Stimulated activated memory B cell treated with anti-CD40 and anti-IgM and Interleukin-4, amounts not matched to agents 10 μg/mL and 1 μg/mL and 100 μg/mL, for 72 hours (primary cell): ENCODE data around the gene RFESD.

Experiments used
- ATAC-seq: fragments of 150-1000 bp; cut with Tn5 transposase; 2 replicates; pipeline ENCODE4 v1.10.0; 2021
- H3K27ac Mint-ChIP-seq: one replicate; pipeline ENCODE4 v1.8.0; 2022; ENCODE audit warnings: mild to moderate bottlenecking, mixed read lengths
- H3K27me3 Mint-ChIP-seq: one replicate; pipeline ENCODE4 v1.8.0; 2022; ENCODE audit warnings: mixed read lengths
- H3K36me3 Mint-ChIP-seq: one replicate; pipeline ENCODE4 v1.8.0; 2022; ENCODE audit warnings: mixed read lengths
- H3K4me1 Mint-ChIP-seq: one replicate; pipeline ENCODE4 v1.8.0; 2022; ENCODE audit warnings: mixed read lengths
- H3K4me3 Mint-ChIP-seq: one replicate; pipeline ENCODE4 v1.8.0; 2022; ENCODE audit warnings: mild to moderate bottlenecking, moderate library complexity, mixed read lengths
- H3K9me3 Mint-ChIP-seq: one replicate; pipeline ENCODE4 v1.8.0; 2022; ENCODE audit warnings: mixed read lengths

Gene RFESD

GRCh38 chr5:95668216-95668615 is 21.6 kb downstream of the RFESD start:
- no peak overlapping the region for H3K27ac Mint-ChIP-seq
- no peak for ATAC-seq
- H3K4me3 Mint-ChIP-seq, result no peak overlapping the region
- H3K9me3 Mint-ChIP-seq, result no peaks in the 10 kb centered on the region
- H3K27me3 Mint-ChIP-seq, result no peaks in the 10 kb centered on the region
- H3K36me3 Mint-ChIP-seq, result no peaks in the 10 kb centered on the region
- H3K4me1 Mint-ChIP-seq, result no peaks in the 10 kb centered on the region

- Mint-ChIP-seq H3K9me3 (no peaks in the 10 kb centered on the region), H3K4me3 (no peak overlapping the region), H3K27me3 (no peaks in the 10 kb centered on the region), H3K36me3 (no peaks in the 10 kb centered on the region), H3K27ac (no peak overlapping the region), H3K4me1 (no peaks in the 10 kb centered on the region)
- ATAC-seq, result no peak
Measured at GRCh38 chr5:95668728-95669127, 22.2 kb downstream of the RFESD start.

DNA sequence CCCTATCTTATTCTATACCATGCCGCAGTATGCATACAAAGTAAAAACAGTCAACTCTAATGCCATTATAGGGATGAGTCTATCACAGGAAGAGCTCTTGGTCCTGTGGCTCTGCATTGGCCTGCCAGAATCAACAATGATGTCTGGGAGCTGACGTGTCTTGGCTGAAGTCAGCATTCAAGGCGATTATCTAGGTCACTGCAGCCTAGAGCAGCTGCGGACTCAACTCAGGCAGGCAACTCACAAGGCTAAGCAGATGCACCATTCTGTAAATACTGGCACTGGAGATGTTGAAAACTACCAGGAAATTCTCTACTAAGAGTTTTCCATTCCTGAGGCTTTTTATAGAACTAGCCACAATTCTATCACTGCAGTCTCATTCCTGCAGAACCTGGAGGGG is 23.0 kb downstream of the RFESD start:
- H3K36me3 Mint-ChIP-seq, result no peaks in the 10 kb centered on the region
- H3K4me3 Mint-ChIP-seq, result no peak overlapping the region
- no peaks in the 10 kb centered on the region for H3K9me3 Mint-ChIP-seq
- ATAC-seq, result no peak
- H3K27ac Mint-ChIP-seq, result no peak overlapping the region
- H3K4me1 Mint-ChIP-seq, result no peaks in the 10 kb centered on the region
- no peaks in the 10 kb centered on the region for H3K27me3 Mint-ChIP-seq

DNA sequence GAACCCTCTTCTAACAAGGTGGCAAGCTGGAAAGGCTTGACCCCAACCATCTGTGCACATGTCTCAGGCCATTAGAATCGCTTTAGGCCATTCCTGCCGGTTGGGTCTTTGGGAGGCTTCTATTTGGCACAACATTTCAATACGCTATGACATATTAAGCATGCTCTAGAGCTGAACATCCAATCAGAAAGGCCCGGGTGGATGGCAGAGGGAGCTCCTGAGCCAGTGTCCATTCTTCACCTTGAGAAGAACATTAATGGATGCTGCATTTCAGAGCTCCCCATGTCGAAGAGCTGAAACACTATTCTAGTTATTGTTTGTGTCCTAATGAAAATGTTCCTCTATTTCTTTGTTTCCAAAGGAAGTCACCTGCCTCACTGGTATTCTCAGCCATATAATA is 23.4 kb downstream of the RFESD start:
- H3K4me1 Mint-ChIP-seq, result no peaks in the 10 kb centered on the region
- H3K27ac Mint-ChIP-seq, result no peak overlapping the region
- H3K9me3 Mint-ChIP-seq, result no peaks in the 10 kb centered on the region
- no peaks in the 10 kb centered on the region for H3K36me3 Mint-ChIP-seq
- no peak overlapping the region for H3K4me3 Mint-ChIP-seq
- no peaks in the 10 kb centered on the region for H3K27me3 Mint-ChIP-seq
- ATAC-seq, result no peak

DNA sequence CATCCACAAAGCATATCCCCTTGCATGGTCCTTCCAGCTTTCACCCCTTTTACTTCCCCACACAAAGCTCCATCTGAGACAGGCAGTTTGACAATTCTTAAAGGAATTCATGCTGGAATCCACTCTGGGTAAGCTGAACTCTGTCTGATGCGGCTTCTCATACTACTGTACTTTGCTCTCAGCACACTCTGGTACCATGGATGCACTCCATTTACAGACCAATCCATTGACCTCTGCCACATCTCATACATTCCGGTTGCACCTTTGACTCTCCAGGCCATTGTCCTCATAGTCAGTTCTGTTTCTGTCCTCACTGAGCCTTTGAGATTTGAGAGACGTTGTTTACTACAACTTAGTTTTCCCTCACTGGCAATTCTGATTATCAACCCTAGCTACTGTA is 24.0 kb downstream of the RFESD start:
- Mint-ChIP-seq H3K36me3 (no peaks in the 10 kb centered on the region), H3K27me3 (no peaks in the 10 kb centered on the region), H3K4me1 (no peaks in the 10 kb centered on the region), H3K4me3 (no peak overlapping the region), H3K9me3 (no peaks in the 10 kb centered on the region), H3K27ac (no peak overlapping the region)
- no peak for ATAC-seq

- Mint-ChIP-seq H3K4me1 (no peaks in the 10 kb centered on the region), H3K27me3 (peaks cover 9% of the 10 kb centered on the region), H3K9me3 (no peaks in the 10 kb centered on the region), H3K27ac (no peak overlapping the region), H3K4me3 (no peak overlapping the region), H3K36me3 (no peaks in the 10 kb centered on the region)
- no peak for ATAC-seq
Measured at GRCh38 chr5:95671826-95672225, 25.2 kb downstream of the RFESD start.

DNA sequence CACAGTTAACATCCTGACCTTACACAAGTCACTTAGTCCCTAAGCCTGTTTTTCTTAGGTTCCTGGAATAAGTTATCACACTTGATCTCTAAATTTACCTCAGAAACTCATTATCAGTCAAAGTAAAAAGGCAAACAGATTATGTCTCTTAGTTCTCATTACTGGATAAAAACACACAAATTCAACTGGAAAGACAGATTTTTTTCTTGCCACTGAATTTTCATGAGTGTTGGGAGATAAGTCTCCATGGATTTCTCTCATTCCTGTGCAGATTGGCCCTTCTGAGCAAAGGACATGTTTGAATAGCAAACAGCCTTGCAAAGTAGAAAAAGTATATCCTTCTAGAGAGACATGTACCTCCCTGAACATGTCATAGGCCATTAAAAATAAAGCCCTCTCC is 26.1 kb downstream of the RFESD start:
- no peak overlapping the region for H3K27ac Mint-ChIP-seq

DNA sequence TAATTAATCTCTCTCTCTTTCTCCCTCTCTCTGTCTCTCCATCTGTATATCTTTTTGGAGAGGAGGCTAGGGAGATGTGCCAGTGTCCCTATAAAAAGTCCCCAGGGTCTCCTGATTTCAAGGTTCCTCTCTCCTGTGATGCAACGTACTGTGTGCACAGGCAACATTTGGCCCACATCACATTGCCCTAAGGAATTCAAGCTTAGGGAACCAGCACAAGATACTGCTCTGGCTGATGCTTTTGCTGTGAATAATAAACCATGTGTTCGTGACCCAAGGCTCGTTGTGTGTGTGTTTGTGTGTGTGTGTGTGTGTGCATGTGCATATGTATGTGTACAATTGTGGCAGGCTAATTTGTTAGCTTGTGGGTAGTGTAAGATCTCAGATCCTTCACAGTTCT is 26.5 kb downstream of the RFESD start:
- Mint-ChIP-seq H3K36me3 (no peaks in the 10 kb centered on the region), H3K9me3 (no peaks in the 10 kb centered on the region), H3K4me3 (no peak overlapping the region), H3K4me1 (no peaks in the 10 kb centered on the region), H3K27me3 (peaks cover 14% of the 10 kb centered on the region), H3K27ac (no peak overlapping the region)
- no peak for ATAC-seq

More for the DNA sequence above, 26.1 kb downstream of the RFESD start:
- H3K4me3 Mint-ChIP-seq, result no peak overlapping the region
- no peaks in the 10 kb centered on the region for H3K36me3 Mint-ChIP-seq
- peaks cover 14% of the 10 kb centered on the region for H3K27me3 Mint-ChIP-seq
- ATAC-seq, result no peak
- no peaks in the 10 kb centered on the region for H3K9me3 Mint-ChIP-seq
- H3K4me1 Mint-ChIP-seq, result no peaks in the 10 kb centered on the region

DNA sequence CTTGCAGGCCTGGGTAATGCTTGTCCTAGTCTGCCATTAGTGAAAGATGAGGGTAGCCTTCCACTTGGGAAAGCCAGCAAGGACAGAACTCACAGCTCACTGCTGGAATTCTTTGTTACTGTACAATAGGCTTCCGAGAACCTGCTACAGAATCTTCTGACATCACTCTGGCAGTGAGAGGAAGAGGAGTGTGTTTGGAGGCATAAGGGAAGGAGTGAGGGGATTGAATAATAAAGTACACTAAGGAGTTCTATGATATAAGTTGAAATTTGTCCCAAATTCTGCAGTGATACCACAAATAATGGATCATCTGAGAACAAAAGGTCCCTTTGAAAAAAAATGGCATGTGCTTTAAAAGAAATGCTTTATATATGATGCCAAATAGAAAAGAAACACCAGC is 36.3 kb downstream of the RFESD start, which contains the start of gene SPATA9:
SPATA9 (minus strand) TSS at position 101 of the 400 bp plus-strand sequence. CDS start 137 bp downstream, outside the sequence.
- no peaks in the 10 kb centered on the region for H3K9me3 Mint-ChIP-seq
- no peak within 1 kb of the TSS for H3K4me3 Mint-ChIP-seq
- ATAC-seq, result no peak
- H3K36me3 Mint-ChIP-seq, result no peaks in the 10 kb centered on the region
- no peaks in the 10 kb centered on the region for H3K4me1 Mint-ChIP-seq
- H3K27me3 Mint-ChIP-seq, result peaks cover 20% of the 10 kb centered on the region
- H3K27ac Mint-ChIP-seq, result no peak within 1 kb of the TSS

- peaks cover 20% of the 10 kb centered on the region for H3K27me3 Mint-ChIP-seq
- no peak overlapping the region for H3K4me3 Mint-ChIP-seq
- H3K36me3 Mint-ChIP-seq, result no peaks in the 10 kb centered on the region
- no peaks in the 10 kb centered on the region for H3K9me3 Mint-ChIP-seq
- no peak overlapping the region for H3K27ac Mint-ChIP-seq
- no peak for ATAC-seq
- no peaks in the 10 kb centered on the region for H3K4me1 Mint-ChIP-seq
Measured at GRCh38 chr5:95684361-95684760, 37.8 kb downstream of the RFESD start.

GRCh38 chr5:95686651-95687050 is 40.1 kb downstream of the RFESD start:
- Mint-ChIP-seq H3K36me3 (no peaks in the 10 kb centered on the region), H3K27me3 (peaks cover 14% of the 10 kb centered on the region), H3K4me3 (no peak overlapping the region), H3K27ac (no peak overlapping the region), H3K9me3 (peaks cover 4% of the 10 kb centered on the region), H3K4me1 (no peaks in the 10 kb centered on the region)
- no peak for ATAC-seq

DNA sequence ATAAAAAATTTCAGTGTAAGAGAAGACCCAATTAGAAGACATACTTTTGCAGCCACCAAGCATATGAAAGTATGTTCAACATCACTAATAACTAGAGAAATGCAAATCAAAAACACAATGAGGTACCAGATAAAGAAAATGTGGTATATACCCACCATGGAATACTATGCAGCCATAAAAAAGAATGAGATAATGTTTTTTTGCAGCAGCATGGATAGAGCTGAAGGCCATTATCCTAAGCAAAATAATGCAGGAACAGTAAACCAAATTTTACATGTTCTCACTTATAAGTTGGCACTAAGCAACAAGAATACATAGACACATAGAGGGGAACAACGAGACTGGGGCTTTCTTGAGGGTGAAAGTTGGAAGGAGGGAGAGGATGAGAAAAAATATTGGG is 43.1 kb downstream of the RFESD start:
- no peak for ATAC-seq
- H3K36me3 Mint-ChIP-seq, result no peaks in the 10 kb centered on the region
- no peaks in the 10 kb centered on the region for H3K4me1 Mint-ChIP-seq
- H3K27ac Mint-ChIP-seq, result no peak overlapping the region
- H3K9me3 Mint-ChIP-seq, result peaks cover 4% of the 10 kb centered on the region
- H3K27me3 Mint-ChIP-seq, result no peaks in the 10 kb centered on the region
- H3K4me3 Mint-ChIP-seq, result no peak overlapping the region

GRCh38 chr5:95690333-95690732 is 43.8 kb downstream of the RFESD start:
- Mint-ChIP-seq H3K27me3 (no peaks in the 10 kb centered on the region), H3K36me3 (no peaks in the 10 kb centered on the region), H3K4me1 (no peaks in the 10 kb centered on the region), H3K4me3 (no peak overlapping the region), H3K9me3 (peaks cover 4% of the 10 kb centered on the region), H3K27ac (no peak overlapping the region)
- no peak for ATAC-seq

GRCh38 chr5:95697781-95698681 is 51.5 kb downstream of the RFESD start:
- no peaks in the 10 kb centered on the region for H3K4me1 Mint-ChIP-seq
- ATAC-seq, result no peak
- no peaks in the 10 kb centered on the region for H3K36me3 Mint-ChIP-seq
- no peaks in the 10 kb centered on the region for H3K27me3 Mint-ChIP-seq
- no peak overlapping the region for H3K27ac Mint-ChIP-seq
- no peak overlapping the region for H3K4me3 Mint-ChIP-seq
- H3K9me3 Mint-ChIP-seq, result no peaks in the 10 kb centered on the region

GRCh38 chr5:95699337-95699736 is 52.8 kb downstream of the RFESD start:
- Mint-ChIP-seq H3K4me3 (no peak overlapping the region), H3K27me3 (no peaks in the 10 kb centered on the region), H3K4me1 (no peaks in the 10 kb centered on the region)

GRCh38 chr5:95701074-95701473 is 54.5 kb downstream of the RFESD start:
- Mint-ChIP-seq H3K27ac (no peak overlapping the region), H3K9me3 (no peaks in the 10 kb centered on the region), H3K4me1 (no peaks in the 10 kb centered on the region), H3K27me3 (no peaks in the 10 kb centered on the region), H3K36me3 (no peaks in the 10 kb centered on the region), H3K4me3 (no peak overlapping the region)
- ATAC-seq, result no peak

More at GRCh38 chr5:95699337-95699736, 52.8 kb downstream of the RFESD start:
- H3K36me3 Mint-ChIP-seq, result no peaks in the 10 kb centered on the region
- no peak for ATAC-seq
- no peaks in the 10 kb centered on the region for H3K9me3 Mint-ChIP-seq
- H3K27ac Mint-ChIP-seq, result no peak overlapping the region
